A673 (cell line): ENCODE results near the gene IFNGR2. TPM values are rescaled to one million over a fixed set of nuclear protein-coding genes. Genes with fewer than 3 reads are reported as not detected.

Experiments
- BruUV-seq: library from RNA; stranded (reverse); fragments of 400-500 nt; replicated peaks from 2 replicates; lab custom pipeline; 2021; lab: Mats Ljungman, UMichigan
- CTCF ChIA-PET: fragments of 300-600 bp; sonication (Branson Sonifier 250); formaldehyde crosslinking; loops from one replicate; lab custom pipeline; 2022; ENCODE audit warnings: antibody characterized with exemption; lab: Charles Lee
- POLR2A ChIA-PET: fragments of 300-600 bp; sonication (Branson Sonifier 250); formaldehyde crosslinking; loops from one replicate; lab custom pipeline; 2022; ENCODE audit warnings: antibody characterized with exemption; ENCODE audit not compliant: low non-redundant PET; lab: Charles Lee
- DNase-seq: peaks from one replicate; pipeline ENCODE4 v3.0.0-alpha.2; 2015; ENCODE audit warnings: low spot score
- H3K27ac ChIP-seq: fragments of 200-600 bp; sonication (generic); 2 replicates; pipeline ENCODE4 v1.5.1; 2016; ENCODE audit warnings: mixed run types, low read depth, mild to moderate bottlenecking, mixed read lengths, antibody characterized with exemption, low read length; ENCODE audit not compliant: poor library complexity, severe bottlenecking
- H3K27me3 ChIP-seq: fragments of 200-600 bp; sonication (generic); replicated peaks from 2 replicates; pipeline ENCODE4 v1.6.1; 2017; ENCODE audit warnings: mixed run types, low read depth, mild to moderate bottlenecking, mixed read lengths, antibody characterized with exemption, low read length; ENCODE audit not compliant: insufficient read depth, poor library complexity
- H3K36me3 ChIP-seq: fragments of 200-600 bp; sonication (generic); 2 replicates; pipeline ENCODE4 v1.6.1; 2016; ENCODE audit warnings: mixed run types, mild to moderate bottlenecking, mixed read lengths, antibody characterized with exemption, low read length; ENCODE audit not compliant: insufficient read depth, poor library complexity, severe bottlenecking
- H3K4me1 ChIP-seq: fragments of 200-600 bp; sonication (generic); 2 replicates; pipeline ENCODE4 v1.6.1; 2017; ENCODE audit warnings: mixed run types, mild to moderate bottlenecking, mixed read lengths, antibody characterized with exemption, low read length; ENCODE audit not compliant: insufficient read depth, poor library complexity, severe bottlenecking
- H3K4me3 ChIP-seq: fragments of 200-600 bp; sonication (generic); 2 replicates; pipeline ENCODE4 v1.5.1; 2016; ENCODE audit warnings: low read depth, mixed run types, mild to moderate bottlenecking, mixed read lengths, low read length; ENCODE audit not compliant: poor library complexity, severe bottlenecking
- H3K9me3 ChIP-seq: fragments of 200-600 bp; sonication (generic); 2 replicates; pipeline ENCODE4 v1.6.1; 2016; ENCODE audit warnings: mixed run types, low read depth, mild to moderate bottlenecking, mixed read lengths, antibody characterized with exemption, low read length; ENCODE audit not compliant: poor library complexity, severe bottlenecking
- CTCF ChIP-seq: fragments of 300-800, 200-600 bp; sonication (generic); conservative IDR thresholded peaks from 2 replicates; pipeline ENCODE4 v1.5.1; 2017; ENCODE audit warnings: low read depth, mild to moderate bottlenecking, antibody characterized with exemption, low read length, moderate library complexity, mixed read lengths
- EZH2 ChIP-seq: fragments of 200-600 bp; sonication (generic); IDR thresholded peaks from 2 replicates; pipeline ENCODE4 v1.6.1; 2017; ENCODE audit warnings: borderline replicate concordance, low read depth, mild to moderate bottlenecking, mixed read lengths, antibody characterized with exemption, low read length; ENCODE audit not compliant: poor library complexity, severe bottlenecking
- intact Hi-C: fragments of 100-400 bp; cut with micrococcal nuclease; formaldehyde crosslinking; loops from one replicate; pipeline ENCODE4 v1.10.0; 2022; ENCODE audit not compliant: unreplicated experiment
- total RNA-seq: library from RNA; stranded (reverse); gene quantifications from 2 replicates; pipeline ENCODE4 v1.2.3, GENCODE V29; 2021

Gene IFNGR2
- total RNA-seq, 1 experiment from 2014 or later: 48.9 TPM

GRCh38 chr21:33414926-33415325, 11.7 kb downstream of the IFNGR2 start:
- no TSS peak for BruUV-seq
- no peak overlapping the region for H3K4me3 ChIP-seq
- peaks cover 27% of the 10 kb centered on the region for H3K36me3 ChIP-seq
- H3K27ac ChIP-seq: no peak overlapping the region
- intact Hi-C loops: no loop called here
- H3K9me3 ChIP-seq: no peaks in the 10 kb centered on the region
- TF ChIP-seq EZH2: no peak
- no peak for TF ChIP-seq CTCF
- H3K4me1 ChIP-seq: no peaks in the 10 kb centered on the region
- DNase-seq: no peak
- ChIA-PET POLR2A (no interaction called here), CTCF (interaction anchor here (0.6 kb wide), 2 partner anchors 32 to 53 kb away, joined by 6 to 17 read pairs; no protein-coding TSS in a partner anchor)
- no peaks in the 10 kb centered on the region for H3K27me3 ChIP-seq

GRCh38 chr21:33418691-33419090, 15.5 kb downstream of the IFNGR2 start:
- DNase-seq: no peak
- no peak overlapping the region for H3K27ac ChIP-seq
- no peak overlapping the region for H3K4me3 ChIP-seq
- TF ChIP-seq EZH2 (no peak), CTCF (no peak)
- no peaks in the 10 kb centered on the region for H3K27me3 ChIP-seq
- POLR2A ChIA-PET: no interaction called here
- CTCF ChIA-PET: no interaction called here
- intact Hi-C loops: no loop called here
- peaks cover 39% of the 10 kb centered on the region for H3K36me3 ChIP-seq
- no TSS peak for BruUV-seq
- H3K4me1 ChIP-seq: no peaks in the 10 kb centered on the region
- no peaks in the 10 kb centered on the region for H3K9me3 ChIP-seq

- TF ChIP-seq CTCF: no peak
- no peak for TF ChIP-seq EZH2
- ChIA-PET POLR2A (no interaction called here), CTCF (no interaction called here)
- Histone ChIP-seq H3K27ac (no peak overlapping the region), H3K4me1 (no peaks in the 10 kb centered on the region), H3K27me3 (no peaks in the 10 kb centered on the region), H3K36me3 (peaks cover 46% of the 10 kb centered on the region), H3K9me3 (no peaks in the 10 kb centered on the region), H3K4me3 (no peak overlapping the region)
- no peak for DNase-seq
- no TSS peak for BruUV-seq
- intact Hi-C loops: no loop called here
Observed at GRCh38 chr21:33419538-33420123, 16.4 kb downstream of the IFNGR2 start.
